RWPE2 (cell line): ENCODE results near the gene NHEJ1.

Source experiments
- ATAC-seq: fragments of 200-7000 bp; cut with Tn5 transposase; 3 replicates; pipeline ENCODE4 v1.9.1; 2021; ENCODE audit warnings: low read depth
- DNase-seq: peaks from one replicate; pipeline ENCODE4 v3.0.0-alpha.2; 2020; ENCODE audit warnings: low spot score
- H3K27ac ChIP-seq: fragments of 450-650 bp; 2 replicates; pipeline ENCODE4 v1.5.1; 2017; ENCODE audit warnings: mild to moderate bottlenecking; ENCODE audit not compliant: poor library complexity, severe bottlenecking
- H3K27me3 ChIP-seq: fragments of 250-450 bp; sonication (Bioruptor Pico); 2 replicates; pipeline ENCODE4 v1.5.1; 2021; ENCODE audit warnings: mild to moderate bottlenecking, moderate library complexity; ENCODE audit not compliant: insufficient read depth, poor library complexity, severe bottlenecking
- H3K36me3 ChIP-seq: fragments of 250-450 bp; sonication (Bioruptor Pico); 2 replicates; pipeline ENCODE4 v1.5.1; 2020; ENCODE audit warnings: low read depth, mild to moderate bottlenecking, moderate library complexity
- H3K4me1 ChIP-seq: fragments of 250-450 bp; sonication (Bioruptor Pico); 2 replicates; pipeline ENCODE4 v1.5.1; 2021; ENCODE audit warnings: mild to moderate bottlenecking, moderate library complexity; ENCODE audit not compliant: insufficient read depth, poor library complexity, severe bottlenecking
- H3K4me3 ChIP-seq: fragments of 250-450 bp; sonication (Bioruptor Pico); 2 replicates; pipeline ENCODE4 v1.5.1; 2021; ENCODE audit warnings: mild to moderate bottlenecking, moderate library complexity; ENCODE audit not compliant: severe bottlenecking
- H3K9me3 ChIP-seq: fragments of 250-450 bp; sonication (Bioruptor Pico); 2 replicates; pipeline ENCODE4 v1.5.1; 2021; ENCODE audit warnings: mild to moderate bottlenecking, moderate library complexity; ENCODE audit not compliant: severe bottlenecking
- CTCF ChIP-seq: fragments of 450-650 bp; IDR thresholded peaks from one replicate; pipeline ENCODE4 v1.5.1; 2017; ENCODE audit warnings: mild to moderate bottlenecking, moderate library complexity; ENCODE audit not compliant: poor library complexity, severe bottlenecking

The NHEJ1 gene

DNA sequence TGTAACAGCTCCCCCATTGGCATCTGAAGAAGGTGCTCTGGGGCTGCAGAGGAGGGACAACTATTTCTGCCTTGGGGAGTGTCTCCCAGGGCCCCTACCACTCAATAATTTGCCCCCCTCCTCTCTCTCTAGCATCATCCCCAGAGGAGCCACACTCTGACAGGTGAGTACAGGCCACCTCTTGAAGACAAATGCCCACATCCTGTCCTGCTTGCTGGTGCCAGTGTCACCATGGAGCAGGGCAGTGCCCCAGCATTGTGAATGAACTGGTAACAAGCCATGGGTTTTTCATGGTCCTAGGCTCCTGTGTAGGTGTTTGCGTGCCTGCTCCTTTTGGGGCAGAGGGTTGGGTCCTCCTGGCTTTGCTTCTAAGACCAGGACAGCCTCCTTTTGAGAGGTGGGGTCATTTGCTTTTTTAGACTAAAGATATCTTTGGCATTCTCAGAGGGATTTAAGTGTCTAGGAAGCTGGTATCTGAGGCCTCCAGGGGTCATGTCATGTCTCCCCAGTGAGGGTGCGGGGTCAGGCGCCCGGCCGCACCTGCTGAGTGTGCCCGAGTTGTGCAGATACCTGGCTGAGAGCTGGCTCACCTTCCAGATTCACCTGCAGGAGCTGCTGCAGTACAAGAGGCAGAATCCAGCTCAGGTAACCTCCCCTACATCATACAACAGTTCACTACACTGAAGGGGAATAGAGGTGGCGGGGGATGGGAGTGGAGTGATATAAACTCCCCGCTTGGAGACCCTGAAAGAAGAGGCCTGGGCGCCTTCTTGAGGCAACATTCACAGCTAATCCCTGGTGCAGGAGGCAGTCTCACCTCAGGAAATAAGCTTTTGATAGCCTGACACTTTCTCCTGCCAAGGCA lies 19.2 kb upstream of the NHEJ1 start:
- Histone ChIP-seq H3K4me1 (no peaks in the 10 kb centered on the region), H3K9me3 (no peaks in the 10 kb centered on the region), H3K27me3 (no peaks in the 10 kb centered on the region), H3K36me3 (peaks cover 33% of the 10 kb centered on the region), H3K4me3 (no peak overlapping the region), H3K27ac (no peak overlapping the region)
- TF ChIP-seq CTCF, result no peak
- no peak for ATAC-seq
- DNase-seq, result no peak

GRCh38 chr2:219178377-219179175 lies 18.0 kb upstream of the NHEJ1 start:
- DNase-seq (no peak), ATAC-seq (peak; percentile 1; the same call in 1 of the 3 replicates)
- peak overlapping the region; percentile 91 for H3K27ac ChIP-seq
- no peaks in the 10 kb centered on the region for H3K4me1 ChIP-seq
- no peaks in the 10 kb centered on the region for H3K27me3 ChIP-seq
- H3K4me3 ChIP-seq, result peak overlapping the region; percentile 81
- TF ChIP-seq CTCF, result peak; percentile 35
- H3K36me3 ChIP-seq, result peaks cover 43% of the 10 kb centered on the region
- H3K9me3 ChIP-seq, result no peaks in the 10 kb centered on the region

DNA sequence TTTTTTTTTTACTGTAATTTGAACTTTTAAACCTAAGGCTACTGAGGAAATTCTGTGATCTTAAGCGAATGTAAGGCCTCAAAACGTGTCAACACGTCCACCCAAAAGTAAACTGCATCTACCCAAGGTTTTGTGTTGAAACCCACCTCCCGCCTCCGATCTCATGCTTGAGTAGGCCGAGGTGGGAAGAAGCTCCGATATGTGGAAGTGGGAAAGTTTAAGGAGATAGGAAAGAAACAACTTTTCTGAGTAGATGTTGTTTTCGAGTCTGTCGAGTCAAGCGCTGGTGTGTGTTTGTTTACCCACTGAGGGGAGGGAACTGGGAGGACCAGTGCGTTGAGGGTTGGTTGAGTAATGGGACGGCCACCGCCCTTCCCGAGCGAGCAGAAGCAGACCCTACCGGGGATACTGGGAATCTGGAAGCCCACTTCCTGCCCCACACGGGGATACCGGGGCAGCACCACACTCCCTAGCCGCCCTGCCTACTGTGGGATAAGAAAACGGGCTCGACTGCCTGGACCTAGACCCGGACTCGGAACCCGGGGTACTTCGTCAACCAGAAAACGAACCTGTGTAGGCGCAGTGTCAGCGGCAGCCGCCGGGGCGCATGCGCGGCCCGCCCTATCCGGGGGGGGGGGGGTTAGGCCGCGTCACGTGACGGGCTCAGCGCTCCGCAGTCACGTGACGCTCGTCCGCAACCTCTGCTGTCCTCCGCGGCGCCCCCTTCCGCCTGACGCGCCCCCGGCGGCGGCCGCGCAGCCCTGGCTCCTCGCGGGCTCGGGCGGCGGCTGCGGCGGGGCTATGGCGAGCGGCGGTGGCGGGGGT lies 17.1 kb upstream of the NHEJ1 start, which contains the start of gene RETREG2:
Gene RETREG2 (plus strand): TSS at position 724 of the 825 bp plus-strand sequence. CDS start 78 bp downstream, at position 802.
- peaks cover 36% of the 10 kb centered on the region for H3K36me3 ChIP-seq
- DNase-seq, result peak; percentile 90
- peak; percentile 54 for TF ChIP-seq CTCF
- ATAC-seq, result peak; percentile 73
- no peaks in the 10 kb centered on the region for H3K4me1 ChIP-seq
- no peaks in the 10 kb centered on the region for H3K9me3 ChIP-seq
- H3K4me3 ChIP-seq, result peak within 1 kb of the TSS; percentile 81
- peak within 1 kb of the TSS; percentile 91 for H3K27ac ChIP-seq
- no peaks in the 10 kb centered on the region for H3K27me3 ChIP-seq

DNA sequence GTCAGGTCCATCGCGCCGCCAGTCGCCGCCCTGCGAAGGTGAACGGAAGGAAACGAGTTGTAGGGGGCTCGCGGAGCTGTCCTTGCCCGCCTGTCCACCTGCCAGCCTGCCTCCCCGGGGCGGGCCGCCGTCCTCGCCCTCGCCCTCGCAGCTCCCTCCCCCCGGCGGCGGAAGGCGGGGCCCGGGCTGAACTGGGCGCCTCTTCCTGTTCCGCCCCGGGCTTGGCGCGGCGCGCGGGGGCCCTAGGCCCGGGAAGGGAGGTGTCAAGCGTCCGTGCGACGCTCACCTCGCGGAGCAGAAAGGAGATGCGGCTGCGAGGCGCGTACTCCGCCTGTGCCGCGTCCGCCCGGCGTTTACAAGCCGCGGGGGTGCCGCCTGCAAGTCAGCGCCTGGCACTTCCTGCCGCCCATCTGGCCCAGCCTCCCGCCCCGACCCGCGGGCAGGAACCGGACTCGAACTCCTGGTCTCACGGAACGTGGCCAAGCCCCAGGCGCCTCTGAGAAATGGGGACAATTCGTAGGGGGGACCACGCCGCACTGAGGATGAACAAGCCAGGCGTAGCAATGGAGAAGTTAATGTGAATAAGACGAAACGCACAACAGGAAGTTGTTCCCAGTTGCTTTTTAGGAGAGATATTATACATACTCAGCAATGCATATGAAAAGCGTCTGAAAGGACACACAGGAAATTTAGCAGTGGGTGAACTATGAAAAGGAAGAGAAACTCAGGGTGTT lies 16.4 kb upstream of the NHEJ1 start, which contains the start of gene CNPPD1:
Gene CNPPD1 (minus strand): TSS at position 108 of the 734 bp plus-strand sequence. CDS start 97 bp downstream, at position 11.
- H3K27ac ChIP-seq, result peak within 1 kb of the TSS; percentile 91
- peaks cover 35% of the 10 kb centered on the region for H3K36me3 ChIP-seq
- no peaks in the 10 kb centered on the region for H3K4me1 ChIP-seq
- peak; percentile 80 for DNase-seq
- no peaks in the 10 kb centered on the region for H3K9me3 ChIP-seq
- ATAC-seq, result peak; percentile 76
- peak within 1 kb of the TSS; percentile 81 for H3K4me3 ChIP-seq
- no peaks in the 10 kb centered on the region for H3K27me3 ChIP-seq
- no peak for TF ChIP-seq CTCF
